Activated CD8-positive, alpha-beta T cell treated with anti-CD3 and anti-CD28 coated beads for 36 hours (primary cell): ENCODE measurements around the gene ACAA2. TPM values are rescaled to one million over a fixed set of nuclear protein-coding genes. Genes with fewer than 3 reads are reported as not detected.

Experiments used
- ATAC-seq: fragments of 200-7000 bp; cut with Tn5 transposase; one replicate; pipeline ENCODE4 v1.10.0; 2021; ENCODE audit warnings: mild to moderate bottlenecking, moderate library complexity
- CTCF ChIA-PET: fragments of 350-600 bp; sonication (Branson Sonifier 250); formaldehyde crosslinking; loops from one replicate; lab custom pipeline; 2021; ENCODE audit warnings: antibody characterized with exemption; lab: Charles Lee
- POLR2A ChIA-PET: fragments of 350-600 bp; sonication (Branson Sonifier 250); formaldehyde crosslinking; loops from one replicate; lab custom pipeline; 2021; ENCODE audit warnings: antibody characterized with exemption; lab: Charles Lee
- DNase-seq: peaks from one replicate; pipeline ENCODE4 v3.0.0-alpha.2; 2020
- H3K27ac Mint-ChIP-seq: one replicate; pipeline ENCODE4 v1.8.0; 2021; ENCODE audit warnings: mild to moderate bottlenecking, mixed read lengths
- H3K27me3 Mint-ChIP-seq: one replicate; pipeline ENCODE4 v1.8.0; 2021; ENCODE audit warnings: mixed read lengths
- H3K36me3 Mint-ChIP-seq: one replicate; pipeline ENCODE4 v1.8.0; 2021; ENCODE audit warnings: low read depth, mixed read lengths
- H3K4me1 Mint-ChIP-seq: one replicate; pipeline ENCODE4 v1.8.0; 2021; ENCODE audit warnings: low read depth, mixed read lengths
- H3K4me3 Mint-ChIP-seq: one replicate; pipeline ENCODE4 v1.8.0; 2021; ENCODE audit warnings: mild to moderate bottlenecking, moderate library complexity, mixed read lengths
- H3K9me3 Mint-ChIP-seq: one replicate; pipeline ENCODE4 v1.8.0; 2021; ENCODE audit warnings: mixed read lengths
- intact Hi-C: fragments of 100-400 bp; cut with micrococcal nuclease; formaldehyde crosslinking; loops from one replicate; pipeline ENCODE4 v1.10.0; 2022
- total RNA-seq, 2 experiments: library from RNA; stranded (reverse); gene quantifications; one replicate each; pipeline ENCODE4 v1.2.3, GENCODE V29; 2021
- TF ChIP-seq, protein P1 (sequence below): fragments of 200-600 bp; IDR thresholded peaks from one replicate; pipeline ENCODE4 v1.8.0; 2022; ENCODE audit warnings: antibody characterized with exemption, mild to moderate bottlenecking

Gene ACAA2
- total RNA-seq, 2 experiments from 2014 or later, result 83.3 to 84.6 TPM

DNA sequence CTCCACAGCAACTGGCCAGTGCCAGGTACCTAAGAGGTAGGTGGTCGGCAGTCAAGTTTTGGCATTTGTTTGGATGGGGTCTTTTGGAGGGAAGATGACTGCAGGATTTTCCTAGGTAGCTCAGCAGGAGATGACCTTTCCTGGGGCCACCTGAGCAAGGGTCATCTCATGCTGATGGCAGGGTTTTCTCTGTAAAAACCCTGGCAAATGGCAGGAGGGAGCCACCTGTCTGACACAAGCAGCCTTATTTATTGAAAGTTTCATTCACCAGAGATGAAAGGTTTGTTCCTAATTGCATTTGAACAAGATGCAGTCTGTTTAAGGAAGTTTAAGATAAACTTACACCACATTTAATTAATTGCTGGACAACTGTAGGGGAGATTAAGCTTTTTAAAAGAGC is 31.6 kb upstream of the ACAA2 start:
- POLR2A ChIA-PET, result no interaction called here
- H3K27me3 Mint-ChIP-seq, result peaks cover 11% of the 10 kb centered on the region
- no peaks in the 10 kb centered on the region for H3K4me1 Mint-ChIP-seq
- no peaks in the 10 kb centered on the region for H3K36me3 Mint-ChIP-seq
- no peaks in the 10 kb centered on the region for H3K9me3 Mint-ChIP-seq
- H3K4me3 Mint-ChIP-seq, result no peak overlapping the region
- CTCF ChIA-PET, result interaction anchor here (1.0 to 2.3 kb wide), 4 partner anchors 8 to 334 kb away, joined by 3 to 7 read pairs (median 4); no protein-coding TSS in a partner anchor
- no peak for ATAC-seq
- H3K27ac Mint-ChIP-seq, result no peak overlapping the region
- TF ChIP-seq, protein P1, sequence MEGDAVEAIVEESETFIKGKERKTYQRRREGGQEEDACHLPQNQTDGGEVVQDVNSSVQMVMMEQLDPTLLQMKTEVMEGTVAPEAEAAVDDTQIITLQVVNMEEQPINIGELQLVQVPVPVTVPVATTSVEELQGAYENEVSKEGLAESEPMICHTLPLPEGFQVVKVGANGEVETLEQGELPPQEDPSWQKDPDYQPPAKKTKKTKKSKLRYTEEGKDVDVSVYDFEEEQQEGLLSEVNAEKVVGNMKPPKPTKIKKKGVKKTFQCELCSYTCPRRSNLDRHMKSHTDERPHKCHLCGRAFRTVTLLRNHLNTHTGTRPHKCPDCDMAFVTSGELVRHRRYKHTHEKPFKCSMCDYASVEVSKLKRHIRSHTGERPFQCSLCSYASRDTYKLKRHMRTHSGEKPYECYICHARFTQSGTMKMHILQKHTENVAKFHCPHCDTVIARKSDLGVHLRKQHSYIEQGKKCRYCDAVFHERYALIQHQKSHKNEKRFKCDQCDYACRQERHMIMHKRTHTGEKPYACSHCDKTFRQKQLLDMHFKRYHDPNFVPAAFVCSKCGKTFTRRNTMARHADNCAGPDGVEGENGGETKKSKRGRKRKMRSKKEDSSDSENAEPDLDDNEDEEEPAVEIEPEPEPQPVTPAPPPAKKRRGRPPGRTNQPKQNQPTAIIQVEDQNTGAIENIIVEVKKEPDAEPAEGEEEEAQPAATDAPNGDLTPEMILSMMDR, result no peak
- intact Hi-C loops, result no loop called here
- DNase-seq, result no peak

DNA sequence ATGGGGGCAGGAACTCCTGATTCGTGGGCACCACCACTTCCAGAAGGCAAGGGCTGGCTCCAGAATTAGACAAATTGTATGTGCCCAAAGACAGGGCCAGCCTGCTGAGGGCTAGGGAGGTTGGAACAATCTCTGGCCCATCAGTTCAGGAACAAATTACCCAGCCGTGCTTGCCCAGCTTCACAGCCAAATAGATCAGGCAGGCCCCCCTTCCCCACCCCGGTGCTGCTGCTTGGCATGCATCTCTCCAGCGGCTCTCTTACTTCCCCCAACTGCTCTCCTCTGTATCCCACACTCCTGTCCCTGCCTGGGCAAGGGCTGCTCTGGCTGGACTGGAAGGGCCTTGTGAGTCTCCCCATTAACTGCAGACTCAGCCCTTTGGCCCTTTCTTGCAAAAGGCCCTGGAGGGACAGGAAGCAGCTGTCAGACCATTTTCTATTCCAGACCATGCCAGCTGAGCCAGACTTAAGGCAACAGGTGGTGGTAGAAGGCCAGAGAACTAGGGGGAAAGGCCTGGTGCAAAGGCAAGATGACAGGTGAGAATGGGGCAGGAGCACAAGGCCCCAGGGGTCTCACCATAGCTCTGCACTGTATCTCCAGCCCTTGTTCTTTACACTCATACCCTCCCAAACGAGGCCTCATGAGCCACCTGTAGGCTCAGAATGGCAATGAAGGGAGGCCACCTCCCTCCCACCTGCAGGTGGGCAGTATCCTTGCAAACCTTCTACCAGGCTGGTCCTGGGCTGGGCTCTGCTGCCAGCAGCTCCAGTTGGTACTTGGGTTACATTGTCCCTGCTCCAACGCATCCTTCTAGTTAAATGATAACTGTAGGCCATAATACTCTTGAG is 30.7 kb upstream of the ACAA2 start:
- CTCF ChIA-PET, result interaction anchor here (1.0 to 1.2 kb wide), 2 partner anchors 9 to 18 kb away, joined by 3 to 4 read pairs; no protein-coding TSS in a partner anchor
- POLR2A ChIA-PET, result no interaction called here
- no peak for DNase-seq

DNA sequence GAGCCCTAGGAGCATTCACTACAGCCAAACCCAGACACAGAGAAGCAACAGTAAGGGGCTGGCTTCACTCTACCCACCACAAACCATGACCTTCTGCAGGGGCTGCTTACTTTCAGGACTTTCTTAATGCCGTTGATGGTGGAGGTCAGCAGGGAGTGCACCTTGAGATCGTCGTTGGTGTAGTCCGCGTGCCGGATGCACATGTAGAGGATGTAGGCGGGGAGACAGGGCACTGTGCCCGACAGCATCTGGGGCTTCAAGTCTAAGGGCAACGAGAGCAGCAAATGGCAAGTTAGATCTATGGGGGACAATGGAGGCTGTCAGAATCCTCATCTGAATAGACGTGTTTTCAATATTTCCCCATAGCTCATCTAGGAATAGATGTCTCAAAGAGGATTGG is 29.8 kb upstream of the ACAA2 start:
- ChIA-PET POLR2A (no interaction called here), CTCF (no interaction called here)
- H3K4me1 Mint-ChIP-seq, result no peaks in the 10 kb centered on the region
- no peaks in the 10 kb centered on the region for H3K36me3 Mint-ChIP-seq
- intact Hi-C loops, result no loop called here
- H3K4me3 Mint-ChIP-seq, result no peak overlapping the region
- TF ChIP-seq, protein P1, result no peak
- H3K9me3 Mint-ChIP-seq, result no peaks in the 10 kb centered on the region
- no peak overlapping the region for H3K27ac Mint-ChIP-seq
- DNase-seq, result no peak
- no peak for ATAC-seq
- peaks cover 5% of the 10 kb centered on the region for H3K27me3 Mint-ChIP-seq

More for the DNA sequence above, 30.7 kb upstream of the ACAA2 start:
- TF ChIP-seq, protein P1, result no peak
- H3K4me1 Mint-ChIP-seq, result no peaks in the 10 kb centered on the region
- no peak overlapping the region for H3K4me3 Mint-ChIP-seq
- no peak overlapping the region for H3K27ac Mint-ChIP-seq
- ATAC-seq, result no peak
- peaks cover 11% of the 10 kb centered on the region for H3K27me3 Mint-ChIP-seq
- H3K9me3 Mint-ChIP-seq, result no peaks in the 10 kb centered on the region
- intact Hi-C loops, result no loop called here
- H3K36me3 Mint-ChIP-seq, result no peaks in the 10 kb centered on the region

- H3K9me3 Mint-ChIP-seq, result no peaks in the 10 kb centered on the region
- ChIA-PET CTCF (interaction anchor here (0.8 to 2.2 kb wide), 2 partner anchors 15 to 20 kb away, joined by 3 to 6 read pairs; no protein-coding TSS in a partner anchor), POLR2A (no interaction called here)
- ATAC-seq (no peak), DNase-seq (no peak)
- H3K4me1 Mint-ChIP-seq, result no peaks in the 10 kb centered on the region
- H3K27me3 Mint-ChIP-seq, result peaks cover under 1% of the 10 kb centered on the region
- TF ChIP-seq, protein P1, result no peak
- intact Hi-C loops, result no loop called here
- H3K4me3 Mint-ChIP-seq, result no peak overlapping the region
- H3K36me3 Mint-ChIP-seq, result no peaks in the 10 kb centered on the region
- no peak overlapping the region for H3K27ac Mint-ChIP-seq
These were observed 29.3 kb upstream of the ACAA2 start for GRCh38 chr18:49842656-49843055.
